Measurements from ENCODE around the gene HSPD1. TPM values are rescaled to one million over a fixed set of nuclear protein-coding genes. Genes with fewer than 3 reads are reported as not detected.

HSPD1 gene
- total RNA-seq, 1 experiment from 2014 or later, result 995 TPM

DNA sequence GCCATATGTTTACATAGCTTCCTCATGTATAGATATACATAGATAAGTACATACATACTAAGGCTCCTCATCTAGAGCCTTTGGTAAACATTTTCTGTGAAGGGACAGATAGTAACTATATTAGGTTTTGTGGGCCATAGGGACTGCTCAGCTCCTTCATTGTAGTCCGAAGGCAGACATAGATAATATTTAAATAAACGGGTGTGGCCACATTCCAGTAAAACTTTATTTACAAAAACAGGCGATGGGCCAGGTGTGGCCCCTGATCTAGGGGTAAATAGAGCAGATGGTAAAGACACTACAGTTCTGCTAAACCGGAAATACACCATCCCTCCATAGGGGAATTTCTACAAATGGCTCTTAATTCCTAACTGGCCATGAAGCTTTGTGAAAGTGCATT lies 39.0 kb downstream of the HSPD1 start:
- no peak overlapping the region for H2AFZ ChIP-seq (ENCODE audit: low read depth, low read length, poor library complexity, severe bottlenecking)
- H3K9ac ChIP-seq (ENCODE audit: low read length), result no peak overlapping the region
- DNase-seq (ENCODE audit: low read depth, low spot score) (no peak), ATAC-seq (no peak)
- no peaks in the 10 kb centered on the region for H3K9me3 ChIP-seq (ENCODE audit: control insufficient read depth in 1 of 2, insufficient read depth in 1 of 2, low read depth in 1 of 2, low read length in 2 of 2)
- RAD21 ChIA-PET (ENCODE audit: low non-redundant PET in 1 of 2, low total read pairs in 2 of 2, uncharacterized antibody in 2 of 2, unreplicated experiment in 2 of 2), result no interaction called here
- POLR2A ChIA-PET, result interaction anchor here (1.5 kb wide), 1 partner anchor 56 kb away, joined by 4 read pairs; no protein-coding TSS in a partner anchor
- H3K27ac ChIP-seq (ENCODE audit: low read depth, low read length), result no peak overlapping the region
- TF ChIP-seq CEBPB (IDR thresholded peaks at IDR 0.05; ENCODE audit: low read depth), result no peak
- TF ChIP-seq CBX3 (IDR thresholded peaks at IDR 0.05; ENCODE audit: low read depth), result no peak
- TF ChIP-seq SRF (IDR thresholded peaks at IDR 0.05; ENCODE audit: low read depth), result no peak
- no peak for TF ChIP-seq POLR2AphosphoS5 (IDR thresholded peaks at IDR 0.05; ENCODE audit: low read depth, low read length)
- no peak for TF ChIP-seq POLR2A (IDR thresholded peaks at IDR 0.05; ENCODE audit: borderline replicate concordance, extremely low read depth, insufficient read depth, insufficient read length)
- TF ChIP-seq, protein P1, sequence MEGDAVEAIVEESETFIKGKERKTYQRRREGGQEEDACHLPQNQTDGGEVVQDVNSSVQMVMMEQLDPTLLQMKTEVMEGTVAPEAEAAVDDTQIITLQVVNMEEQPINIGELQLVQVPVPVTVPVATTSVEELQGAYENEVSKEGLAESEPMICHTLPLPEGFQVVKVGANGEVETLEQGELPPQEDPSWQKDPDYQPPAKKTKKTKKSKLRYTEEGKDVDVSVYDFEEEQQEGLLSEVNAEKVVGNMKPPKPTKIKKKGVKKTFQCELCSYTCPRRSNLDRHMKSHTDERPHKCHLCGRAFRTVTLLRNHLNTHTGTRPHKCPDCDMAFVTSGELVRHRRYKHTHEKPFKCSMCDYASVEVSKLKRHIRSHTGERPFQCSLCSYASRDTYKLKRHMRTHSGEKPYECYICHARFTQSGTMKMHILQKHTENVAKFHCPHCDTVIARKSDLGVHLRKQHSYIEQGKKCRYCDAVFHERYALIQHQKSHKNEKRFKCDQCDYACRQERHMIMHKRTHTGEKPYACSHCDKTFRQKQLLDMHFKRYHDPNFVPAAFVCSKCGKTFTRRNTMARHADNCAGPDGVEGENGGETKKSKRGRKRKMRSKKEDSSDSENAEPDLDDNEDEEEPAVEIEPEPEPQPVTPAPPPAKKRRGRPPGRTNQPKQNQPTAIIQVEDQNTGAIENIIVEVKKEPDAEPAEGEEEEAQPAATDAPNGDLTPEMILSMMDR (IDR thresholded peaks at IDR 0.05 in 2 of 3, conservative IDR thresholded peaks at IDR 0.05 in 1 of 3; ENCODE audit: borderline replicate concordance in 1 of 3, insufficient read depth in 1 of 3, low read depth in 2 of 3, low read length in 2 of 3), result no peak
- TF ChIP-seq, protein P2, sequence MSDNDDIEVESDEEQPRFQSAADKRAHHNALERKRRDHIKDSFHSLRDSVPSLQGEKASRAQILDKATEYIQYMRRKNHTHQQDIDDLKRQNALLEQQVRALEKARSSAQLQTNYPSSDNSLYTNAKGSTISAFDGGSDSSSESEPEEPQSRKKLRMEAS (IDR thresholded peaks at IDR 0.05), result no peak
- CTCF ChIA-PET, result no interaction called here
- no TSS peak for BruUV-seq (replicated peaks)
- intact Hi-C loops (cut with micrococcal nuclease), result no loop called here
- no peak overlapping the region; the same call in 1 of the 2 replicates for H3K4me2 ChIP-seq (ENCODE audit: low read length)
- H3K27me3 ChIP-seq (ENCODE audit: insufficient read depth, low read length), result no peaks in the 10 kb centered on the region
- H3K4me1 ChIP-seq (ENCODE audit: control insufficient read depth in 1 of 2, insufficient read depth in 2 of 2, low read length in 2 of 2), result peaks cover 0 to 9% of the 10 kb centered on the region in 2 experiments; a peak in 2 of 4 replicates
- no peaks in the 10 kb centered on the region for H4K20me1 ChIP-seq (ENCODE audit: insufficient read depth)
- H3K4me3 ChIP-seq (replicated peaks in 1 of 2; ENCODE audit: low read depth in 1 of 2, low read length in 2 of 2), result no peak overlapping the region
- H3K79me2 ChIP-seq (ENCODE audit: insufficient read depth, low read length), result peaks cover 51% of the 10 kb centered on the region
- peaks cover 6% of the 10 kb centered on the region in 2 experiments; a peak in 2 of 4 replicates for H3K36me3 ChIP-seq (ENCODE audit: control insufficient read depth in 1 of 2, insufficient read depth in 2 of 2, low read length in 2 of 2)
- H3K9me2 ChIP-seq (ENCODE audit: insufficient read depth), result no peaks in the 10 kb centered on the region

DNA sequence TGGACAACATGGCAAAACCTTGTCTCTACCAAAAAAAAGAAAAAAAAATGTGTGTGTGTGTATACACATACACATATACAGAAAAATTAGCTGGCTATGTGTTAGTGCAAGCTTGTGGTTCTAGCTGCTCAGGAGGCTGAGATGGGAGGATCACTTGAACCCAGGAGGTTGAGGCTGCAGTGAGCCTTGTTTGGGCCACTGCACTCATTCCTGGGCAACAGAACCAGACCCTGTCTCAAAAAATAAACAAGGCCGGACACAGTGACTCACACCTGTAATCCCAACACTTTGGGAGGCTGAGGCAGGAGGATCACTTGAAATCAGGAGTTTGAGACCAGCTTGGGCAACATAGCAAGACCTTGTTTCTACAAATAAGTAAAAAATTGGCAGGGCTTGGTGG lies 44.2 kb downstream of the HSPD1 start:
- ChIA-PET POLR2A (no interaction called here), RAD21 (ENCODE audit: low non-redundant PET in 1 of 2, low total read pairs in 2 of 2, uncharacterized antibody in 2 of 2, unreplicated experiment in 2 of 2) (no interaction called here), CTCF (no interaction called here)
- intact Hi-C loops (cut with micrococcal nuclease), result no loop called here
- Histone ChIP-seq H3K9me3 (ENCODE audit: control insufficient read depth in 1 of 2, insufficient read depth in 1 of 2, low read depth in 1 of 2, low read length in 2 of 2) (no peaks in the 10 kb centered on the region), H3K9ac (ENCODE audit: low read length) (no peak overlapping the region), H4K20me1 (ENCODE audit: insufficient read depth) (no peaks in the 10 kb centered on the region), H3K4me1 (ENCODE audit: control insufficient read depth in 1 of 2, insufficient read depth in 2 of 2, low read length in 2 of 2) (peaks cover 4 to 13% of the 10 kb centered on the region in 2 experiments; a peak in 2 of 4 replicates), H3K36me3 (ENCODE audit: control insufficient read depth in 1 of 2, insufficient read depth in 2 of 2, low read length in 2 of 2) (no peaks in the 10 kb centered on the region; a peak in 1 of 4 replicates), H3K4me3 (replicated peaks in 1 of 2; ENCODE audit: low read depth in 1 of 2, low read length in 2 of 2) (no peak overlapping the region), H3K79me2 (ENCODE audit: insufficient read depth, low read length) (peaks cover 61% of the 10 kb centered on the region), H2AFZ (ENCODE audit: low read depth, low read length, poor library complexity, severe bottlenecking) (no peak overlapping the region), H3K4me2 (ENCODE audit: low read length) (no peak overlapping the region), H3K27me3 (ENCODE audit: insufficient read depth, low read length) (no peaks in the 10 kb centered on the region), H3K27ac (ENCODE audit: low read depth, low read length) (no peak overlapping the region), H3K9me2 (ENCODE audit: insufficient read depth) (no peaks in the 10 kb centered on the region)
- no peak for ATAC-seq
- no peak for DNase-seq (ENCODE audit: low read depth, low spot score)
- no peak for TF ChIP-seq YY1 (IDR thresholded peaks at IDR 0.05; ENCODE audit: extremely low read depth, insufficient replicate concordance, low read depth, low read length)
- TF ChIP-seq POLR2AphosphoS5 (IDR thresholded peaks at IDR 0.05; ENCODE audit: low read depth, low read length), result no peak
- no peak for TF ChIP-seq SIN3A (IDR thresholded peaks at IDR 0.05; ENCODE audit: low read depth)
- TF ChIP-seq ELF1 (IDR thresholded peaks at IDR 0.05; ENCODE audit: borderline replicate concordance, low read depth), result no peak
- no peak for TF ChIP-seq SRF (IDR thresholded peaks at IDR 0.05; ENCODE audit: low read depth)
- TF ChIP-seq, protein P3, sequence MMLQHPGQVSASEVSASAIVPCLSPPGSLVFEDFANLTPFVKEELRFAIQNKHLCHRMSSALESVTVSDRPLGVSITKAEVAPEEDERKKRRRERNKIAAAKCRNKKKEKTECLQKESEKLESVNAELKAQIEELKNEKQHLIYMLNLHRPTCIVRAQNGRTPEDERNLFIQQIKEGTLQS (IDR thresholded peaks at IDR 0.05), result no peak
- TF ChIP-seq CEBPB (IDR thresholded peaks at IDR 0.05; ENCODE audit: low read depth), result no peak
- TF ChIP-seq, protein P4, sequence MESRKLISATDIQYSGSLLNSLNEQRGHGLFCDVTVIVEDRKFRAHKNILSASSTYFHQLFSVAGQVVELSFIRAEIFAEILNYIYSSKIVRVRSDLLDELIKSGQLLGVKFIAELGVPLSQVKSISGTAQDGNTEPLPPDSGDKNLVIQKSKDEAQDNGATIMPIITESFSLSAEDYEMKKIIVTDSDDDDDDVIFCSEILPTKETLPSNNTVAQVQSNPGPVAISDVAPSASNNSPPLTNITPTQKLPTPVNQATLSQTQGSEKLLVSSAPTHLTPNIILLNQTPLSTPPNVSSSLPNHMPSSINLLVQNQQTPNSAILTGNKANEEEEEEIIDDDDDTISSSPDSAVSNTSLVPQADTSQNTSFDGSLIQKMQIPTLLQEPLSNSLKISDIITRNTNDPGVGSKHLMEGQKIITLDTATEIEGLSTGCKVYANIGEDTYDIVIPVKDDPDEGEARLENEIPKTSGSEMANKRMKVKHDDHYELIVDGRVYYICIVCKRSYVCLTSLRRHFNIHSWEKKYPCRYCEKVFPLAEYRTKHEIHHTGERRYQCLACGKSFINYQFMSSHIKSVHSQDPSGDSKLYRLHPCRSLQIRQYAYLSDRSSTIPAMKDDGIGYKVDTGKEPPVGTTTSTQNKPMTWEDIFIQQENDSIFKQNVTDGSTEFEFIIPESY (IDR thresholded peaks at IDR 0.05; ENCODE audit: extremely low read depth, insufficient replicate concordance, low read length), result no peak
- no peak for TF ChIP-seq POLR2A (IDR thresholded peaks at IDR 0.05; ENCODE audit: borderline replicate concordance, extremely low read depth, insufficient read depth, insufficient read length)
- TF ChIP-seq ZFX (IDR thresholded peaks at IDR 0.05), result no peak
- TF ChIP-seq, protein P2 (IDR thresholded peaks at IDR 0.05), result no peak
- no TSS peak for BruUV-seq (replicated peaks)
